ENCODE measurements around the gene NAGK. TPM values are rescaled to one million over a fixed set of nuclear protein-coding genes. Genes with fewer than 3 reads are reported as not detected.

NAGK gene
- total RNA-seq, 1 donor = 57.2 TPM

GRCh38 chr2:71042287-71042686 is 26.2 kb upstream of the NAGK start:
- no peaks in the 10 kb centered on the region for H4K20me1 ChIP-seq (ENCODE audit: insufficient read depth, low read length)
- H3K27ac ChIP-seq (ENCODE audit: low read depth, low read length) = no peak overlapping the region
- H3K79me2 ChIP-seq (ENCODE audit: insufficient read depth, low read length) = no peaks in the 10 kb centered on the region
- no peaks in the 10 kb centered on the region for H3K4me1 ChIP-seq (ENCODE audit: insufficient read depth, low read length)
- no peak for DNase-seq (ENCODE audit: insufficient read length, low spot score, missing footprints)
- H3K4me3 ChIP-seq (ENCODE audit: insufficient read depth, low read length) = no peak overlapping the region
- no peaks in the 10 kb centered on the region for H3K27me3 ChIP-seq (ENCODE audit: insufficient read depth, low read length)
- no peaks in the 10 kb centered on the region for H3K9me3 ChIP-seq (ENCODE audit: low read depth, low read length)
- H2AFZ ChIP-seq (ENCODE audit: low read length) = no peak overlapping the region
- no peak overlapping the region for H3K4me2 ChIP-seq (ENCODE audit: insufficient read depth, low read length)
- TF ChIP-seq CTCF (IDR thresholded peaks at IDR 0.05; ENCODE audit: extremely low read depth, low read depth, low read length) = no peak
- H3K36me3 ChIP-seq (ENCODE audit: insufficient read depth, low read length) = no peaks in the 10 kb centered on the region

GRCh38 chr2:71043531-71044407 is 24.7 kb upstream of the NAGK start:
- no peaks in the 10 kb centered on the region for H3K36me3 ChIP-seq (ENCODE audit: insufficient read depth, low read length)

GRCh38 chr2:71045151-71045550 is 23.3 kb upstream of the NAGK start:
- TF ChIP-seq CTCF (IDR thresholded peaks at IDR 0.05; ENCODE audit: extremely low read depth, low read depth, low read length) = no peak
- DNase-seq (ENCODE audit: insufficient read length, low spot score, missing footprints) = no peak
- no peak overlapping the region for H2AFZ ChIP-seq (ENCODE audit: low read length)
- no peak overlapping the region for H3K4me2 ChIP-seq (ENCODE audit: insufficient read depth, low read length)
- no peaks in the 10 kb centered on the region for H3K36me3 ChIP-seq (ENCODE audit: insufficient read depth, low read length)
- H3K4me1 ChIP-seq (ENCODE audit: insufficient read depth, low read length) = no peaks in the 10 kb centered on the region
- H3K27ac ChIP-seq (ENCODE audit: low read depth, low read length) = no peak overlapping the region
- H3K4me3 ChIP-seq (ENCODE audit: insufficient read depth, low read length) = no peak overlapping the region
- no peaks in the 10 kb centered on the region for H3K27me3 ChIP-seq (ENCODE audit: insufficient read depth, low read length)
- H4K20me1 ChIP-seq (ENCODE audit: insufficient read depth, low read length) = no peaks in the 10 kb centered on the region
- H3K79me2 ChIP-seq (ENCODE audit: insufficient read depth, low read length) = no peaks in the 10 kb centered on the region
- H3K9me3 ChIP-seq (ENCODE audit: low read depth, low read length) = no peaks in the 10 kb centered on the region

More at GRCh38 chr2:71043531-71044407, 24.7 kb upstream of the NAGK start:
- Histone ChIP-seq H3K4me2 (ENCODE audit: insufficient read depth, low read length) (no peak overlapping the region), H3K79me2 (ENCODE audit: insufficient read depth, low read length) (no peaks in the 10 kb centered on the region), H2AFZ (ENCODE audit: low read length) (no peak overlapping the region), H3K4me3 (ENCODE audit: insufficient read depth, low read length) (no peak overlapping the region), H3K9me3 (ENCODE audit: low read depth, low read length) (no peaks in the 10 kb centered on the region), H4K20me1 (ENCODE audit: insufficient read depth, low read length) (no peaks in the 10 kb centered on the region), H3K27ac (ENCODE audit: low read depth, low read length) (no peak overlapping the region), H3K4me1 (ENCODE audit: insufficient read depth, low read length) (no peaks in the 10 kb centered on the region), H3K27me3 (ENCODE audit: insufficient read depth, low read length) (no peaks in the 10 kb centered on the region)
- no peak for TF ChIP-seq CTCF (IDR thresholded peaks at IDR 0.05; ENCODE audit: extremely low read depth, low read depth, low read length)
- DNase-seq (ENCODE audit: insufficient read length, low spot score, missing footprints) = no peak

- Histone ChIP-seq H3K4me1 (ENCODE audit: insufficient read depth, low read length) (no peaks in the 10 kb centered on the region), H3K79me2 (ENCODE audit: insufficient read depth, low read length) (no peaks in the 10 kb centered on the region), H3K27me3 (ENCODE audit: insufficient read depth, low read length) (no peaks in the 10 kb centered on the region), H3K4me3 (ENCODE audit: insufficient read depth, low read length) (no peak overlapping the region), H3K36me3 (ENCODE audit: insufficient read depth, low read length) (no peaks in the 10 kb centered on the region), H4K20me1 (ENCODE audit: insufficient read depth, low read length) (no peaks in the 10 kb centered on the region), H3K9me3 (ENCODE audit: low read depth, low read length) (no peaks in the 10 kb centered on the region), H3K4me2 (ENCODE audit: insufficient read depth, low read length) (no peak overlapping the region), H2AFZ (ENCODE audit: low read length) (no peak overlapping the region), H3K27ac (ENCODE audit: low read depth, low read length) (no peak overlapping the region)
- TF ChIP-seq CTCF (IDR thresholded peaks at IDR 0.05; ENCODE audit: extremely low read depth, low read depth, low read length) = no peak
- no peak for DNase-seq (ENCODE audit: insufficient read length, low spot score, missing footprints)
Observed at GRCh38 chr2:71045865-71046548, 22.4 kb upstream of the NAGK start.
